HepG2 (cell line): ENCODE measurements around the gene WBP1. TPM values are rescaled to one million over a fixed set of nuclear protein-coding genes. Genes with fewer than 3 reads are reported as not detected.

Source experiments
- ELF1 ChIP-seq: sonication (generic); formaldehyde crosslinking; IDR thresholded peaks from 2 replicates; pipeline ENCODE4 v1.4.0; 2020; ENCODE audit warnings: missing genetic modification reagents
- FOXK1 ChIP-seq: sonication (generic); formaldehyde crosslinking; IDR thresholded peaks from 2 replicates; pipeline ENCODE4 v1.4.0; 2020; ENCODE audit warnings: low read depth, missing genetic modification reagents, borderline replicate concordance
- HDAC2 ChIP-seq: sonication (generic); formaldehyde crosslinking; IDR thresholded peaks from 2 replicates; pipeline ENCODE4 v1.4.0; 2020; ENCODE audit warnings: missing genetic modification reagents
- HMGXB3 ChIP-seq: sonication (generic); formaldehyde crosslinking; IDR thresholded peaks from 2 replicates; pipeline ENCODE4 v1.4.0; 2020; ENCODE audit warnings: missing genetic modification reagents, borderline replicate concordance
- HMGXB4 ChIP-seq, 2 experiments: sonication (generic) in 1 of 2; formaldehyde crosslinking in 1 of 2; IDR thresholded peaks; 2 replicates each; pipeline versions ENCODE4 v1.4.0 to v1.6.1; 2018 to 2020; ENCODE audit warnings: missing genetic modification reagents in 2 of 2, borderline replicate concordance in 1 of 2, low read depth in 1 of 2, mild to moderate bottlenecking in 1 of 2, missing biosample characterization in 1 of 2
- MAZ ChIP-seq, 2 experiments: sonication (generic) in 1 of 2; formaldehyde crosslinking in 1 of 2; IDR thresholded peaks; 2 replicates each; pipeline versions ENCODE4 v1.5.0 to v1.6.1; 2012 to 2020; ENCODE audit warnings: low read depth in 2 of 2, mild to moderate bottlenecking in 2 of 2, borderline replicate concordance in 1 of 2, improper control_type of control experiment in 1 of 2, low read length in 1 of 2, missing genetic modification reagents in 1 of 2, moderate library complexity in 1 of 2
- NRL ChIP-seq: sonication (generic); formaldehyde crosslinking; IDR thresholded peaks from 2 replicates; pipeline ENCODE4 v1.5.0; 2020; ENCODE audit warnings: missing genetic modification reagents, mild to moderate bottlenecking, moderate library complexity, borderline replicate concordance
- ZKSCAN8 ChIP-seq: IDR thresholded peaks from 2 replicates; pipeline ENCODE4 v1.6.1; 2016; ENCODE audit warnings: borderline replicate concordance, missing genetic modification reagents, missing compliant biosample characterization
- ZNF362 ChIP-seq: sonication (generic); formaldehyde crosslinking; IDR thresholded peaks from 2 replicates; pipeline ENCODE4 v1.4.0; 2020; ENCODE audit warnings: missing genetic modification reagents, mild to moderate bottlenecking, borderline replicate concordance
- ZNF580 ChIP-seq: IDR thresholded peaks from 2 replicates; pipeline ENCODE4 v1.6.1; 2016; ENCODE audit warnings: low read depth, borderline replicate concordance
- ZNF598 ChIP-seq: sonication (generic); formaldehyde crosslinking; IDR thresholded peaks from 2 replicates; pipeline ENCODE4 v1.5.1; 2020; ENCODE audit warnings: mild to moderate bottlenecking, missing genetic modification reagents, borderline replicate concordance
- polyA plus RNA-seq, 8 experiments: library from polyadenylated mRNA; depleted of rRNA in 3 of 8; stranded (reverse) in 7 of 8; unstranded in 1 of 8; fragments of >200 nt; fragmentation: Illumina TruSeq in 4 of 8; extraction: Trizol in 4 of 8; gene quantifications; 2 replicates each; pipeline versions ENCODE4 v1.2.1 to v1.2.3, GENCODE V29; 2011 to 2016; ENCODE audit warnings: low read depth in 4 of 8, missing spikeins in 1 of 8, mixed read lengths in 1 of 8; ENCODE audit not compliant: insufficient read depth in 1 of 8
- total RNA-seq, 5 experiments: library from RNA; depleted of rRNA; stranded (reverse); fragments of >200 nt; fragmentation: Illumina TruSeq; extraction: Trizol; gene quantifications; 2 replicates each; pipeline ENCODE4 v1.2.3, GENCODE V29; 2016; ENCODE audit warnings: low read depth in 1 of 5
- TF ChIP-seq, protein P1 (sequence below): sonication (generic); formaldehyde crosslinking; IDR thresholded peaks from 2 replicates; pipeline ENCODE4 v1.8.0; 2022; ENCODE audit warnings: mild to moderate bottlenecking, missing genetic modification reagents, moderate library complexity
- TF ChIP-seq, protein P2 (sequence below): sonication (generic); formaldehyde crosslinking; IDR thresholded peaks from 2 replicates; pipeline ENCODE4 v1.5.1; 2020; ENCODE audit warnings: mild to moderate bottlenecking, moderate library complexity, missing genetic modification reagents

The WBP1 gene
- total and polyA plus RNA-seq, 2 of the 13 experiments (the other 11 are each of a cell fraction or from before 2014, with no cell fraction given) = 38.8 to 85.7 TPM

DNA sequence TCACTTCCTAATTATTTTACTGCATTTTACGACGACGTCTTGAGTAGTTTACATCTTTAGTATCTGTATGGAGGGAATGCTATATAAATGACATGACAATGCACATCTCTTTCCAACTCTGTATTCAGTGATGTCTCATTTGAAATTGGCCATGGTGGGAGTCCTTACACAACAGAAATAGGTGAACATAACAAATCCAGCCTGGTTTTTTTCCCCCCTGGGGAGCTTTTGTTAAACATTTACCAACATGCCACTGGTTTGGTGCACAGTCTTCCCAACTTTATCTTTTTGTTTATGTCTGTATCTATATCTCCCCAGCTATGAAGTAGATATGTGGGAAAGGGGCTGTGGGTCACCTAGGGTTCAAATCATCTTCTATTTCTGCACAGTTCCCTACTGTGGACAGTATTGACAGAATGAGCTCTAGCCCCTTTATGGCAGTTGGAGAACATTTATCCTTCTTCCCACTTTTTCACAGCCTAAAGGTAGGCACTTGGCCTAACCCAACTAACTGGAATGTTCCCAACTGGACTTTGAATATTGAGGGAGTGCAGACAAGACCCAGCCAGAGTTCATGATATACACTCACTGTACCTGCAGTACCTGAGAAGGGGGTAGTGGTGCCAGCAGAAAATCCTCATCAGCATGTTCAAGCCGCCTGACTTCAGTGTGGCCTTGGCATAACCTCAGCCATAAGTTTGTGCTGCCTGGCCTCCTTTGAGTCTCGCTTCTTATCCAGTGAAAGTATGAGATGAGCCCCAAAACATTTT lies 10.8 kb upstream of the WBP1 start (continued):
- TF ChIP-seq HMGXB4 (CRISPR knock-in tag; IDR thresholded peaks at IDR 0.05; ENCODE audit: borderline replicate concordance in 1 of 2, low read depth in 1 of 2) = 0 out of 4 replicates have a peak, but pooled peaks of 1 of the 2 experiments have one; percentile 28
- TF ChIP-seq, protein P1, sequence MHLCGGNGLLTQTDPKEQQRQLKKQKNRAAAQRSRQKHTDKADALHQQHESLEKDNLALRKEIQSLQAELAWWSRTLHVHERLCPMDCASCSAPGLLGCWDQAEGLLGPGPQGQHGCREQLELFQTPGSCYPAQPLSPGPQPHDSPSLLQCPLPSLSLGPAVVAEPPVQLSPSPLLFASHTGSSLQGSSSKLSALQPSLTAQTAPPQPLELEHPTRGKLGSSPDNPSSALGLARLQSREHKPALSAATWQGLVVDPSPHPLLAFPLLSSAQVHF (CRISPR knock-in tag) = no peak
- peak; percentile 38; the same call in 1 of the 2 replicates for TF ChIP-seq HMGXB3 (CRISPR knock-in tag)
- TF ChIP-seq HDAC2 (CRISPR knock-in tag) = peak; percentile 59
- peak; percentile 34; the same call in 1 of the 2 replicates for TF ChIP-seq ZKSCAN8 (CRISPR knock-in tag)
- TF ChIP-seq, protein P2, sequence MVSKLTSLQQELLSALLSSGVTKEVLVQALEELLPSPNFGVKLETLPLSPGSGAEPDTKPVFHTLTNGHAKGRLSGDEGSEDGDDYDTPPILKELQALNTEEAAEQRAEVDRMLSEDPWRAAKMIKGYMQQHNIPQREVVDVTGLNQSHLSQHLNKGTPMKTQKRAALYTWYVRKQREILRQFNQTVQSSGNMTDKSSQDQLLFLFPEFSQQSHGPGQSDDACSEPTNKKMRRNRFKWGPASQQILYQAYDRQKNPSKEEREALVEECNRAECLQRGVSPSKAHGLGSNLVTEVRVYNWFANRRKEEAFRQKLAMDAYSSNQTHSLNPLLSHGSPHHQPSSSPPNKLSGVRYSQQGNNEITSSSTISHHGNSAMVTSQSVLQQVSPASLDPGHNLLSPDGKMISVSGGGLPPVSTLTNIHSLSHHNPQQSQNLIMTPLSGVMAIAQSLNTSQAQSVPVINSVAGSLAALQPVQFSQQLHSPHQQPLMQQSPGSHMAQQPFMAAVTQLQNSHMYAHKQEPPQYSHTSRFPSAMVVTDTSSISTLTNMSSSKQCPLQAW (CRISPR knock-in tag) = peak; percentile 93
- TF ChIP-seq ZNF362 = peak; percentile 75
- TF ChIP-seq FOXK1 = 0 out of 2 replicates have a peak, but pooled peaks have one; percentile 31
- peak; percentile 17; the same call in 1 of the 2 replicates for TF ChIP-seq ELF1 (CRISPR knock-in tag)
- TF ChIP-seq ZNF580 (CRISPR knock-in tag) = peak; percentile 76; the same call in 1 of the 2 replicates
- TF ChIP-seq MAZ (IDR thresholded peaks at IDR 0.05; ENCODE audit: borderline replicate concordance, low read depth, low read length) = no peak
- TF ChIP-seq MAZ (CRISPR knock-in tag; IDR thresholded peaks at IDR 0.05; ENCODE audit: low read depth) = 0 out of 2 replicates have a peak, but pooled peaks have one; percentile 16
- no peak for TF ChIP-seq NRL (CRISPR knock-in tag)
- TF ChIP-seq ZNF598 = no peak
